Measurements from ENCODE around the gene PRKCQ.

Gene PRKCQ

DNA sequence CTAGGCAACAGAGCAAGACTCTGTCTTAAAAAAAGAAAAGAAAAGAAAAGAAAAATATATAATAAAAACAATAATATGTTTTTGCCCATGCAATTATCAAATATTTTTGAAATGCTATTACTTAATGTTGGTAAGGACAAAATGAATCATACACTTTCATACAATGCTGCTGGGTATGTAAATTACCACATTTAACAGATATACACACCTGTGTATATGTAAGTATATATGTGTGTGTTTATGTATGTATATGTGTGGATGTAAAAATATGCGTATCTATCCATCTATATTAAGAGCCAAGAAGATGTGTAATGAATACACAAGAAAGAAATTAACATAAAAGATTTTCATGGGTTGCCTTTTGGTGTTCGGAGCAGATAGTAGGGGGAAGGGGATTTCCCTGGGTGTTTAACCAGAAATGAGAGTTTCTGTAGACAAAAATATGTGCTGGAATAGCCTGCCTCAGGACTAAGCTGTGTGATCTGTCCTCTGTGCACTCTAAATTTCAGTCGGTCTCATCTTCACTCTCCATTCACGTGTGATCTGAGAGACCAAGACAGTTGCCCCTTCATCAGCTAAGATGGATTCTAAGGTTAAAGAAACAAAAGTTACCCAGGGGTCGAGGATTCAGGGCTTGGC, 61.2 kb downstream of the PRKCQ start:
- DNase-seq, result no peak

DNA sequence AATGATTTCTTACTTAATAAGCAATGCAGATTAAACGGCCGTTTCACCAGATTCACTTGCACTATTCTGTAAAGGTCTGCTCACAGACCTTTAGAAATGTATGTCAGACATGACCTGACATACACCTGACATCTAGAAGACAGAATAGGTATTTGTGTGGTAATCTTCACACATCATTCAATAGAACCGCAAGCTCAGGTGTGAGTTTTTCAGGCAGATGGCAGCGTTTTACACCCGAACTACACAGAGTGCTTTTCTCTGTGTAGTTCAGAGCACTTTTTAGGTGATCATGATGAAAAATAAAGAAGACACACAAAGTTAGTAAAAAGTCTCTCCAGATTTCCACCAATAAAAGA, 63.2 kb downstream of the PRKCQ start:
- no peak for DNase-seq

DNA sequence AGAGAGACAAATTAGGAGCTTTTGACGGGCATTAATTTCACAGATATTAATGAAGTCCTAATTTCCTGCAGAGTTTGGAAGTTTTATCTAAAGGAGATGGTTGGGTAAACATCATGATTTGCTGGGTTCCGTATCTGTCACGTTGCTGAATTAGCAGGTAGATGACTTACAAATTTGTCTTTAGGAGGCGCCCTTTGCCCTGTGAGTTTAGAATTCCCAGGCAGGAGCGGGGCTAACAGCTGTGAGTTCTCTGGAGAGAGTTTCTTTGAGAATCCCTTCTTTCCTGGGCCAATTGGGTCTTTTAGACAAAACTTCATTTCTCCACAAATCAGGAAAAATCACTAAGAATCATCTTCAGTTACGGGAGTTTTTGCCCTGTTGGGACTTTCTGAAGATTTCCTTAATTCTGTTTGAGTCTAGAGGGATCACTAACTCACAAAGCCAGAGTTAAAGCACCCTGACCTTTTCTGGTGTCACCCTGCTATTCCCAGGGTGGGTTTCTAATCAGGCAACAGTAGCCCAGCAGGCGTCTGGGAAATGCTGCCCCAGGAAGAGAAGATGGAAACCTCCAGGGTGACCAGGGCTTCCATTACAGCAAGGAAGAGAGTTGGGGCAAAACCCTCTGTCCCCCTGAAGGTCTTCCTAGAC, 63.7 kb downstream of the PRKCQ start:
- no peak for DNase-seq

DNA sequence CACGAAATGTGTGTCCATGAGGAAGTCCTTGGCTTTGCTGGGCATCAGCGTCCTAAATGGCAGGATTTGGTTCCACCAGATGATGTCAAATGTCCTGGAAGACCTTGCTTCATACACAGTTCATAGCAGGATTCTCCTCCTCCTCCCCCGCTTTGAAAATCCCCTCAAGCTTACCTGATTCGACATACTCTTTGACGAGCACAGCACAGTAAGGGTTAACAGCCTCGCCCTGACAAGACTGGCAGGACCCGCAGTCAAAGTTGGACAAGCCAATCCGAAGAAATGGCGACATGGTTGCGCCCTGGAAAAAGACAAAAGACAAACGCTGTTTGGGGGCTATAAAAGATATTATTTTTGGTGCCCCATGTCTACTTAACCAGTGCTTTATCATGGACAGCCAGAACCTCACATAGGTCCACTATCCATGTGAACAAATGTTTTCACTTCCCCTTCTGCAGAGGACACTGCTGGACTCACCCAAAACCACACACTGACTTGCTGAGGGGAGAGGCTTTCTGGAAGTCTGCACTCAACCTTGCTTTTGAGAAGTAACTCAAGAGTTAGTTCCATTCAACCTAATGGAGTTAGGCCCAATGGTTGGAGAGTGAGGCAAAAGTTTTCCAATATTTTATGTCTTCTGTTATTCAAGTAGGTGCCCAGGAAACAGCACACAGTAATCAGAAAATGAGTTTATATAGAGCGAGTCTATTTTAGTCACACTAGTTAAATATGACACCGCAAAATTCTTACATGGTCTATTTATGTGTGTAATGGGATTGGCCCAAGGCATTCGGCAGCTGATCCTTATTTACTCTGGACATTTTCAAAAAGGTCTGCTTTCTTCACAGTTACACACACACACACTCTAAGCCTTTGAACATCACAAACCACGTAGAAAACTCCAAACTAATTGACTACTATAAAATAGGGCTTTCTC, 65.0 kb downstream of the PRKCQ start:
- DNase-seq, result no peak

DNA sequence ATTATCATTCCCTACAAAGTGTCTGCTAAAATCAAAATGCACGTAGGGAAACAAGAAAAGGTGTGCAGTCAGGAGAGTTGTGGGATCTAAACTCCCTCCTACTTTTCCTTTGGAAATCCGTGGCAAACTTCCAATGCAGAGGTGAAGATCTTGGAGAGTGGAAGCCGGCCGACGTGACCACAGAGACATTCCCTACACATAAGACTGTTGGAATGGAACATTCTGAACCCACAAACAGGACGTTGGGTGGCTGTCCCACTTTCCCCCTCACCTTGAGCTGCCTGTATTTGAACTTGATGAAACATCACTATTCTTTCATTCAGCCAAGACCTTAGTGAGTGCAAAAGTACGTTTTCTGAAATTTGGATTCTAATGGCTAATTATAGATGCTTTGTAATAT, 65.9 kb downstream of the PRKCQ start:
- DNase-seq, result no peak

DNA sequence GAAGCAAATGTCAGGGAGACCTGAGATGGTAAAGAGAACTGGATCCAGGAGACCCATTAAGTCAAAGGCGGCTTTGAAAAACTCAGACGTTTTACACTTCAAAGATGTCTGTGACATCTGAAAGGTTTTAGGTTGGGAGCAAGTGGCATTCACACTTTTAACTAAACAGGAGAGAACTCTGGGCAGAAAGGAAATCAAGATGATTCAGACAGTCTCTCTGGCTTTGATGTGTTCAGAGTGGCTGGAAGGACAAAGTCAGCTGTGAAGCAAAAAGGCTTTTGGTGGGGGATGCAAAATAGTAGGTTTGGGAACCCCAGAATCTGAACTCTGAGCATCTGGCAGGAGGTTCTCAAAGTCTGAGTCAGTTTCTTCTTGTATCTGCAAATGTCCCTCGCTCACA, 66.6 kb downstream of the PRKCQ start:
- DNase-seq, result no peak

DNA sequence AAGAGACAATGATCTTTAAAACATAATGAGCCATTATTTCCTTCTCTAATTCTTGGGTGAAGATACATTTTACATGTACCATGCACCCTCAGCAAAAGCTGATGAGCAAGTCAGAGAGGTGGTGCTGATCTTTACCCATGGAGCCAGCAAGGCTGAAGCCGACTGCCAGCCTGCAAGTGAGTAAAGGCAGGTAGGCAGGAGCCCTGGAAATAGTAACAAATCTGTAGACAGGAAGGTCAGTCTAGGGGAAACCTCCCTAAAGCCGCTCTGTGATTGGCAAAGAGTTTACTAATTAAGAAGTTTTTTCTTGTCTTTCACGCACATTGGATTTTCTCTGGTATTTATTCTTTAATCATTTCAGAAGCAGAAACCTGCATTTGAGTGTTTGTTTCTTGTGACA, 67.9 kb downstream of the PRKCQ start:
- DNase-seq, result no peak

DNA sequence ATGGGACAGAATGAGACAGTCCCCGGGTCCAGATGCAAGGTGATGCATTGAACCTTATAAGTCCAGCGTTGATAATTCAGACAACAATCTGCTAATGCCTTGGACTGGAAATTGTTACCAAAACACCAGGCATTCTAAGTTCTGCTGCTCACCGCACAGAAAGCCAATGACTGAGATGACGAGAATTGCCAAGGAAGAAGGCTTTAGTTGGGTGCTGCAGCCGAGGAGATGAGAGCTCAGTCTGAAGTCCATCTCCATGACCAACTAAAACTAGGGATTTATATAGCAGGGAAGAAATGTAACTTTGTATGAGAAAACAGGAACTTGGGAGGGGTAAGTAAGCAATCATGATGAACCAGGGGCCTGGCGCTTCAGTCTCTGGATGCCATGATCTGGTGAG, 68.7 kb downstream of the PRKCQ start:
- DNase-seq, result no peak

DNA sequence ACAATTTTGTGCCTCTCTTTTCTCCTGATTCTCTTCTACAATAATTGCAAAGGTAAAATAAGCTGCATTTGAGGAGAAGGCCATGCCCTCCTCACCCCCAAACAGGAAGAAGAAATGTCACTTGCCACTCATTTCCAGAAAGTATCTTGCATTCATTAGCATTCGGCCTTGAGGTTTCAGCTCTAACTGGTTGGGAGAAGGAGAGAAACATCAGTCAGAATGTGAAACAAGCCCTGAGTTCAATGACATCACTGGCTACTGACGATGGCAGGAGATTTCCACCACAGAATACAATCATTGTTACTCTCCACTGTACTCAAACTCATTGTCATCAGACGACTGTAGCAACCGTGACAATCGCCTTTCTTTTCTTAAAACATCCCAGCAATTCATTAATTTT, 72.8 kb downstream of the PRKCQ start:
- no peak for DNase-seq

DNA sequence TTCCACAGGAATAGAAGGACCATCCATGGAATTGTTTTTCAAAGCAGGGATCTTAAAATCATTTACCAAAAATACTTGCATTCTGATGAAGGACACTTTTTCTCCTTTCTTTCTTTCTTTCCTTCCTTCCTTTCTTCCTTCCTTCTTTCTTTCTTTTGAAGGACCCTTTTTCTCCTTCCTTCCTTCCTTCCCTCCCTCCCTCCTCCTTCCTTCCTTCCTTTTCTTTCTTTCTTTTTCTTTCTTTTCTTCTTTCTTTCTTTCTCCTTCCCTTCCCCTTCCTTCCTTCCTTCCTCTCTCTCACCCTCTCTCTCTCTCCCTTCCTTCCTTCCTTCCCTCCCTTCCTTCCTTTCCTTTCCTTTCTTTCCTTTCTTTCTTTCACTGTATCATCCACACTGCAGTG, 74.8 kb downstream of the PRKCQ start:
- DNase-seq, result no peak

DNA sequence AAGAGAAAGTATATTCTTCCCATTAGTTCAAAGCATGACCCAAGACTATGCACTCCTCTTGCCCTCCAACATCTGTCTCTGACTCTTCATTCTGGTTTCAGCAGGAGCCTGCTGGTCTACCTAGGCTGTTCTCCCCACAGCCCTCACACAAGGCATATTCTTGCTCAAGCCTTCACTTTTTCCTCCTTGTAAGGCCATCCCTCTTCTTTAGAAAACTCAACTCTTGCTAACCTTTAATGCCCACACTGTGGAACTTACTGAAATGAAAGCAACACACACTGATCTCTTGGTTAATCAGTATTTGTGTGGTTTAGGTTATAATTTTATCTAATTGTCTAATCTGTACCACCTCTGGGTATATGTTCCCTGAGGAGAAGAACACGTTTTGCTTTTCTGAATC, 75.8 kb downstream of the PRKCQ start:
- no peak for DNase-seq

DNA sequence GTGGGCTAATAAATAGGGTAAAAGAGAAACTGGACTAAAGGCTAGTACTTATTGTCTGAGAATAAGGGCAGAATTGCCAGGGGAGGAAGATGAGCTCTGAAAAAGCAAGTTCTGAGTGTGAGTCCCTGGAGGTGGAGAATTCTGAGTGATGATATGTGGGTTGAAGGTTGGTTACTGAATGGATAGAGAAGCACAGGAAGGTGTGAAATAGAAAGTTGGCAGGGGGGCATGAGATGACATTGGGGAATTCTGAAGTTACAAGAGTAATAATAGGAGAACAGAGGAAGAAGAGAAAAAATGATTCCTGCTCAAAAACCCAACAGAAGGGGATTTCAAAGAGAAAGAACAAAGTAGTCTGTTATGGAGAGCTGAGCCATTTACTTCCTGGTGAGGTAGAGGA, 76.9 kb downstream of the PRKCQ start:
- no peak for DNase-seq

DNA sequence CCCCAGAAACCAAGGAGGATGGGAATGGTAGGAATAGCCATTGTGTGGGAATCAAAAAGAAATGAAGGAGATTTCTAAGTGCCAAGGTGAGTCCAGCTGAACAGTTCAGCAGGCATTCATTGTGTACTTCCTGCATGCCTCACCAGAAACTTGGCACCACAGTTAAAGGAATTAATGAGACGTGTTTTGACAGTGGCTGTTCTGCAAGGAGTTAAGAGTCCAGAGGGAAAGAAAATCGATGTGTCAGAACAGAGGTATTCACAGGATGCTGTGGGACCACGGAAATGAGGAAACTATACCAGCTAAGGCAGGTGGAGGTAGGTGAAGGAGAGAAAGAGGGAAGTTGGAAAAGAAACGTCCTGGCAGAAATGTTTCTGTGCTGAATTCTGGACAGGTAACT, 78.1 kb downstream of the PRKCQ start:
- no peak for DNase-seq

DNA sequence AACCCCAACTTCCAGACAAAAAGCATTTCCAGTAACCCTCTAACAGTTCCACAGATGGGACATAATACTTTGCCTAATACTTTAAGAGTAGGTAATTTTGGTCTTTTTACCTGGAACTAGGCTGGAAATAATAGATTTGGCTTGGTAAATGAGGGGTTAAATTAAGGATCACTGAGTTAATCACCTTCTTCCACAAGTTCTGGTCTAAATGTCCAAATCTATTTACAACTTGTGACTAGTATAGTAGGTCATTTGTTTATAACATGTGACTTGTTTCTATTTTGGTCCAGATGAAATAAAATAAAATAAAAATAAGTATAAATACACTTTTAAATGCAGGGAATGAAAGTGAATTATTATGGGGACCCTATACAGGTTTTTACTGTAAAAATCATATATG, 80.1 kb downstream of the PRKCQ start:
- no peak for DNase-seq

DNA sequence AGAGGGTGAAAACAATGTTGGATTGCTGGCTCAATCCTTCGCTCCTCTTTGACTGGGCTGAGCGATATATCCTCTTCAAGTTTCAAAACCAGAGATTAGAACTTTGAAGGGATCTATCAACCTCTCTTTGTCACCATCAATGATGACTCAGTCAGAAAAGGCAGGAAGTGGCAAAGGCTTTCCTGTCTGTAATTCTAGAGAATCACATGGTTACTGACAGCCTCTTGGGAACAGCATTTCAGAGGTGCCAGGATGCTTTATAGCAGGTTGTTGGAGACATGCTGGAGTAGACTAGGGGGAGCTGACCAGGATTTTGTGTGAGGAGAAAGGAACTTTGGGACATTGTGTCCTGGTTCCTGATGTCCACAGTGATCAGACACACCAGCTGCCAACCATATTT, 81.3 kb downstream of the PRKCQ start:
- no peak for DNase-seq

DNA sequence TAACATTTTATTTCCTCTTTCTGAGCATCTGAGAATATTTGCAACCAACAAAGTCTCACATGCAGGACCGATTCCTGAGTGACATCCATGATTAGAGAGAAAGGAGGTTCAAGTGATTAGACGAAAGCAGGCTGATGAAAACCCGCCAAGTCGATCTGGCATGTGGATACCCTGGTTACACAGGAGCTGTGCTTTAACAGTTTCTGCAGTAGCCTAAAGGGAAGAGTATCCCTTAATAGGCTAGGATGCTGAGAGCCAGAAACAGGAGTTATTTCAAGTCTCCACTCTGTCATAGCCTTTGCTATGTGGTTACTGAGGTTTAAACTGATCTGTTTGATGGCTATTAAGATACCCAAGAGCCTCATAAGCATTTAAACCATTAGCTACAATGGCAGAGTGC, 82.5 kb downstream of the PRKCQ start:
- no peak for DNase-seq

DNA sequence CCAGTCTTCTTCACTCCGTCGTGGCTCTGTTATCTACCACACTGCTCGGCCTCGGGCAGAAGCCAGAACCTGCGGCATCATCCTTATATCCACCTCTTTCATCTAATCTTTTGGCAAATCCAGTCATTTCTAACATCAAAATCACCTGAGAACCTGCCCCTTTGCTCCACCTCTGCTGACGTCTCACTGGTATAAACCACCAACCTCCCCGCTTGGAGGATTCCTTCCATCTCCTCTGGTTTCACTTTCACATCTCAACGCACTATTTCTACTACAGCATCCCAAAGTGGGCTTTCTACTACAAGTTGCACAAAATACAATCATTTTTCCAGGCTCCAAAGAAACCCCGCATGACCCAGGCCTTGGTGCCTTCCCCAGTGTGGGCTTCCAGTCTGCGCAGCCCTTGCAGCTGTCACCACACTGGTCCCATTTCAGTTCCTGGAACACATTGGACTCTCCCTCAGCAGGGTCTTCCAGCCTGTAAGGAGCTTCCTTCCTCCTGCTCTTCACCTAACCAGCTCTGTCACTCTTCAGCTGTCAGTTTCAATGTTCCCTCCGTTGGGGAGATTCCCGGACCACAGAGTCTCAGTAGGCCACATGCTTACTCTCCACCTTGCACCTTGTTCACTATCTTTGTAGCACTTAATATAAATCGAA, 85.0 kb downstream of the PRKCQ start:
- no peak for DNase-seq

DNA sequence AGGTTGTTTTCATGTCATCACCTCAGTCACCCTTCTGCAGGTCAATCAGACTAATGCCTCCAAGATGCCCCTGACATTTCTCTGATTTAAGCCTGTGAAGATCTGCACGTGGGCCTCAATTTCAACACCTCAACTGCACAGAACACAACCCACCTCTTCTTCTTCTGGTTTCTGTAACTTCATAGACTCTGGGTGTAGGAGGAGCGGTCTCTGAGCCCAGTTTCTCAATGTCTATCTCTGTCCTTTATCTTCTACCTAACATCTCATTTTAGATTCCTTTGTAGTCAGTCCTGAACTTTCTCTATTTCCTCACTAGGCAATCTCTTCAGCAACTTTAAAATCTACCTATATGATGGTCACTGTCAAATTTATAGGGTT, 85.6 kb downstream of the PRKCQ start:
- no peak for DNase-seq

DNA sequence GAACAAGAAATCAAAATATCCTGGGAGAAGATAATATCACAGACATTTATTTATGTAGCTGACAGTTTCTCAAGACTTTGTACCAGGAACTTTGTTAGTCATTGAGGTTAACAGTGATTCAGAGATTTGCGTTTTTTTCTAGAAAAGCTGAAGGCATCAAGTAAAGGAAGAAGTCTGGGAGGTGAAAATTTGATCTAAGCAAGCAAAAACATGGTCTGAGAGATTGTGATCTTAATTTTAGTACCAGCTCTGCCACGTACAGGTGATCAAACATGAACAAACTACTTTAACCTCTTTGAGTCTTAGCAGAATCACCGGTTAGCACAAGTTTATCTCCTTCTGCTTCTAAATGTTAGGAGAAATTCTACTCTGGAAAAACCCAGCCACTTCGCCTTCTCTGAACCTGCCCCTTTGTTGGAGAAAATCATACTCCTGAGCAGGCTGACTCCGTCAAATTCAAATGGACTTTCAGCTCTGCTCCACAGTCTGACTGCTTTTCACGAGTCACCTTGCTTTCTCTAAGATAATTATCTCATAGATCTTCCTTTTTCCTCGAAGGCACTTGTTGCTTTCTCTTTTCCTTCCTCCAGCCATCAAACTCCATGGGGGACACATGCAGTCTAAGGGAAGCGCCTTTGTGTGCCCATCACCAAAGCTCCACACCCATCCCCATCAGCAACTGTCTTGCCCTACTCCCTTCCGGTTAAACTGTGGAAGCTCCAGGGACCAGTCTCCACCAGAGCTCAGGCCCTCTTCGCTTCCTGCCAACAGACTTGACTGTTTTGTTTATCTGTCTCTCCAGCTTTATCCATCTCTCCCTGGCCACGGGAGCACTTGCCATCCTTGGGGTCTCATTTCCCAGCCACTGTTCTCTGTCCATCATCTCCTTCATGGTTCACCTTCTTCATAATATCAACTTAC, 86.3 kb downstream of the PRKCQ start:
- no peak for DNase-seq

DNA sequence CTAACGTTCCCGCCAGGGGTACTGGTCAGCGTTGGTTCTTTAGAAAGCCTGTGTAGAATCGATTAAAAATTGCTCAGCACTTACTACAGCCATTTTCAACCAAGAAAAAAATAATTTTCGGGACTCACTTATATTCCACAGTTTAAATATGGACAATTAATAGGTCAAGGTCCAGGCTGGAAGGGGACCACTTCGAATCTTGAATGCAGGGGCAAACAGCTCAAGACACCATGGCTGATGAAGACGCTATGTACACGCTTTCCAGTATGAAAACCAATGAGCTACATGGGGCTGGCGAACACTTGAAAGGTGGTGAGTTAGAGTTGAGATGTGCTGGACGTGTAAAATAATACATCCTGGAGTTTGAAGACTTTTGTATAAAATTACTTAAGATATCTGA, 87.2 kb downstream of the PRKCQ start:
- DNase-seq, result no peak

DNA sequence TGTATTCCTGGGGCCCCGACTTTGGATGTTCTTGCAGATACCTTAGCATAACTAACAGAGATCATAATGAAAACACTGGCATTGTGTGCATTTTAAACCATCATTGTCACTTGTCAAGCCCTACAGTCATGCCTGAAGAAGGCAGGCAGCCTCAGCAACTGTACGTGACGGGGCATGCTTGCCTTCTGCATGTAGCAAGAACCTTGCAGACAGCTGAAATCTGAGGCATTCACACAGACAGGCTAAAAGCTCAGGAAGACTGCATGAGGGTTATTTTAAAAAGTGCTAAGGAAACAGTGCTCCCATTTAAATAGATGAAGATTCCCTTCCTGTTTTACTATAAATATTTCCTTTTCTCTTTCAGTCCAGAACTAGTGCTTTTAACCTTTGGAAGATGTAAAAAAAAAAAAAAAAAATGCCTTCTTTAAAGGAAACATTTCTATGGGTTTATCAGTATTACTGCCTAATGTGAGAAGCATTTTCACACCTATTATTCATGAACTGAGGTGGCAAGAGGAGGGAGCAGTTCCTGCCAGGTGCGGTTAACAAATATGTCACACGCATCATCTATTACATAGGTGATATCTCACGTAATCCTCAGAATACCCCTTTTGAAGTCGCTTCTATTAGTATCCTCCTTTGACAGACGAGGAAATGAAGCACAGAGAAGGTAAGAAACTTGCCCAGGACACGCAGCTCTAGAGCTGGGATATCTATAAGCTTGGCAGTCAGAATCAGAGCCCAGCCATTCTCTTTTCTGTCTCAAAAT, 88.1 kb downstream of the PRKCQ start:
- DNase-seq, result no peak

DNA sequence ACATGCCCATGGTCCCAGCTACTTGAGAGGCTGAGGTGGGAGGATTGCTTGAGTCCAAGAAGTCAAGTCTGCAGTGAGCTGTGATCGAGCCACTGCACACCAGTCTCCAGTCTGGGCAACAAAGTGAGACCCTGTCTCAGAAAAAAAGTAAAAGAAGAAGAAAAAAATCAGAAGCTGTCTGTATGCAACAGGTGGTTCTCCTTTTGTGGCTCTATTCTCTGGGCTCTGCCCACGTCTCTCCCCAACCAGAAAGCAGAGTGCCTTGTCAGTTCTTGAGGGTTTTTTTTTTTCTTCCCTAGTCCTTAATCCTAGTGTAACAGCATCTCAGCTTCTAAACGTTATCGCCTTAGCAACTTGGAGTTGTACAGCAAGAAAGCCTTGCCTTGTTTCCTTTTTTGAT, 89.5 kb downstream of the PRKCQ start:
- DNase-seq, result no peak

Measured in NCI-H1436 treated with DMSO at 0.1 percent for 48 hours (cell line).